OCI-LY7 (cell line): ENCODE data around the gene BMPER. TPM values are rescaled to one million over a fixed set of nuclear protein-coding genes. Genes with fewer than 3 reads are reported as not detected.

ENCODE experiments used
- BruUV-seq: library from RNA; stranded (reverse); fragments of 400-500 nt; replicated peaks from 2 replicates; lab custom pipeline; 2021; lab: Mats Ljungman, UMichigan
- CTCF ChIA-PET: fragments of 300-600 bp; sonication (Branson Sonifier 250); formaldehyde crosslinking; loops from one replicate; lab custom pipeline; 2022; ENCODE audit warnings: antibody characterized with exemption; ENCODE audit not compliant: unreplicated experiment; lab: Charles Lee
- POLR2A ChIA-PET: fragments of 300-600 bp; sonication (Branson Sonifier 250); formaldehyde crosslinking; loops from one replicate; lab custom pipeline; 2022; ENCODE audit warnings: antibody characterized with exemption; lab: Charles Lee
- DNase-seq: peaks from one replicate; pipeline ENCODE4 v3.0.0-alpha.2; 2015; ENCODE audit warnings: low spot score
- H2AFZ ChIP-seq: fragments of 200-600 bp; sonication (generic), shearing (Covaris generic); 2 replicates; pipeline ENCODE4 v1.6.1; 2014; ENCODE audit warnings: mild to moderate bottlenecking, antibody characterized with exemption, low read length, moderate library complexity
- H3K27ac ChIP-seq: fragments of 200-600 bp; sonication (generic); 2 replicates; pipeline ENCODE4 v1.5.1; 2014; ENCODE audit warnings: mixed run types, low read depth, mild to moderate bottlenecking, moderate library complexity, low read length, inconsistent platforms; ENCODE audit not compliant: poor library complexity, severe bottlenecking
- H3K36me3 ChIP-seq: fragments of 200-600 bp; sonication (generic); 2 replicates; pipeline ENCODE4 v1.6.1; 2014; ENCODE audit warnings: mild to moderate bottlenecking, antibody characterized with exemption, low read length, moderate library complexity, mixed read lengths; ENCODE audit not compliant: insufficient read depth
- H3K4me1 ChIP-seq: fragments of 200-600 bp; sonication (generic); 2 replicates; pipeline ENCODE4 v1.5.1; 2014; ENCODE audit warnings: mild to moderate bottlenecking, low read length; ENCODE audit not compliant: insufficient read depth, poor library complexity, severe bottlenecking
- H3K4me2 ChIP-seq: fragments of 200-600 bp; sonication (generic); 2 replicates; pipeline ENCODE4 v1.6.1; 2014; ENCODE audit warnings: mild to moderate bottlenecking, low read length
- H3K4me3 ChIP-seq: fragments of 200-600 bp; sonication (generic); 2 replicates; pipeline ENCODE4 v1.5.1; 2014; ENCODE audit warnings: mild to moderate bottlenecking, low read depth, low read length; ENCODE audit not compliant: poor library complexity, severe bottlenecking
- H3K79me2 ChIP-seq: fragments of 200-600 bp; sonication (generic); 2 replicates; pipeline ENCODE4 v1.6.1; 2016; ENCODE audit warnings: low read depth, mild to moderate bottlenecking, low read length, moderate library complexity, mixed read lengths; ENCODE audit not compliant: insufficient read depth
- H3K9me2 ChIP-seq: fragments of 200-600 bp; sonication (generic); 2 replicates; pipeline ENCODE4 v1.6.1; 2016; ENCODE audit warnings: mild to moderate bottlenecking, low read length, mixed read lengths; ENCODE audit not compliant: insufficient read depth
- H3K9me3 ChIP-seq: fragments of 200-600 bp; sonication (generic); 2 replicates; pipeline ENCODE4 v1.6.1; 2014; ENCODE audit warnings: mild to moderate bottlenecking, mixed run types, low read length, mixed read lengths
- H4K20me1 ChIP-seq: fragments of 200-600 bp; sonication (generic); 2 replicates; pipeline ENCODE4 v1.6.1; 2014; ENCODE audit warnings: mild to moderate bottlenecking, antibody characterized with exemption, low read length, moderate library complexity, mixed read lengths; ENCODE audit not compliant: insufficient read depth
- CTCF ChIP-seq: fragments of 200-600 bp; sonication (generic); conservative IDR thresholded peaks from 2 replicates; pipeline ENCODE4 v1.5.1; 2014; ENCODE audit warnings: mild to moderate bottlenecking, antibody characterized with exemption, low read length, moderate library complexity, mixed read lengths
- EZH2phosphoT487 ChIP-seq: fragments of 200-600 bp; sonication (generic); IDR thresholded peaks from 2 replicates; pipeline ENCODE4 v1.6.1; 2018; ENCODE audit warnings: low read depth, borderline replicate concordance, mild to moderate bottlenecking, mixed run types, antibody characterized with exemption, low read length, moderate library complexity, mixed read lengths
- intact Hi-C: fragments of 100-400 bp; cut with micrococcal nuclease; formaldehyde crosslinking; loops from one replicate; pipeline ENCODE4 v1.10.0; 2022; ENCODE audit not compliant: unreplicated experiment
- total RNA-seq, 2 experiments: library from RNA; depleted of rRNA in 1 of 2; stranded (reverse); fragments of >200 nt in 1 of 2; shearing (Covaris generic) in 1 of 2; gene quantifications; 2 replicates each; pipeline ENCODE4 v1.2.3, GENCODE V29; 2014 to 2022

Gene BMPER
- total RNA-seq, 2 experiments from 2014 or later: not detected

GRCh38 chr7:34143402-34143801 lies 238.1 kb downstream of the BMPER start:
- Histone ChIP-seq H3K4me1 (no peaks in the 10 kb centered on the region), H3K9me3 (no peaks in the 10 kb centered on the region), H3K4me3 (no peak overlapping the region), H3K79me2 (no peaks in the 10 kb centered on the region), H3K36me3 (no peaks in the 10 kb centered on the region), H3K4me2 (no peak overlapping the region), H4K20me1 (no peaks in the 10 kb centered on the region), H3K27ac (no peak overlapping the region), H2AFZ (no peak overlapping the region), H3K9me2 (no peaks in the 10 kb centered on the region)
- intact Hi-C loops: no loop called here
- CTCF ChIA-PET: no interaction called here
- TF ChIP-seq CTCF (no peak), EZH2phosphoT487 (no peak)
- DNase-seq: no peak
- POLR2A ChIA-PET: interaction anchor here (0.5 kb wide), 1 partner anchor 164 kb away, joined by 3 read pairs; no protein-coding TSS in a partner anchor
- BruUV-seq: no TSS peak

- H4K20me1 ChIP-seq: no peaks in the 10 kb centered on the region
- H3K4me3 ChIP-seq: no peak overlapping the region
- CTCF ChIA-PET: no interaction called here
- no peaks in the 10 kb centered on the region for H3K4me1 ChIP-seq
- H3K27ac ChIP-seq: no peak overlapping the region
- no peak for DNase-seq
- intact Hi-C loops: no loop called here
- no peaks in the 10 kb centered on the region for H3K36me3 ChIP-seq
- no peaks in the 10 kb centered on the region for H3K9me2 ChIP-seq
- H3K79me2 ChIP-seq: no peaks in the 10 kb centered on the region
- POLR2A ChIA-PET: interaction anchor here (1.5 kb wide), 1 partner anchor 10 kb away, joined by 3 read pairs; no protein-coding TSS in a partner anchor
- TF ChIP-seq EZH2phosphoT487: no peak
- no peak for TF ChIP-seq CTCF
- no peak overlapping the region for H3K4me2 ChIP-seq
- no peaks in the 10 kb centered on the region for H3K9me3 ChIP-seq
- no TSS peak for BruUV-seq
- H2AFZ ChIP-seq: no peak overlapping the region
Observed at GRCh38 chr7:34145603-34146002, 240.3 kb downstream of the BMPER start.

- H3K4me2 ChIP-seq: no peak overlapping the region
- H3K27ac ChIP-seq: no peak overlapping the region
- H3K36me3 ChIP-seq: no peaks in the 10 kb centered on the region
- intact Hi-C loops: no loop called here
- TF ChIP-seq CTCF (no peak), EZH2phosphoT487 (no peak)
- no peak overlapping the region for H3K4me3 ChIP-seq
- DNase-seq: no peak
- H3K4me1 ChIP-seq: no peaks in the 10 kb centered on the region
- ChIA-PET POLR2A (no interaction called here), CTCF (no interaction called here)
- H3K9me2 ChIP-seq: no peaks in the 10 kb centered on the region
- BruUV-seq: no TSS peak
- H3K79me2 ChIP-seq: no peaks in the 10 kb centered on the region
- no peaks in the 10 kb centered on the region for H3K9me3 ChIP-seq
- H4K20me1 ChIP-seq: no peaks in the 10 kb centered on the region
- H2AFZ ChIP-seq: no peak overlapping the region
Observed at GRCh38 chr7:34153656-34154270, 248.4 kb downstream of the BMPER start.
